SK-N-DZ (cell line): Measurements from ENCODE around the gene MARCHF3.
"Not testable (repeated sequence)": the region's sequence is repeated elsewhere in the genome, so short reads cannot be mapped to it uniquely, and the experiment has no call there.

Experiments used
- DNase-seq: peaks from one replicate; pipeline ENCODE4 v3.0.0-alpha.2; 2015; ENCODE audit warnings: low spot score

Gene MARCHF3

DNA sequence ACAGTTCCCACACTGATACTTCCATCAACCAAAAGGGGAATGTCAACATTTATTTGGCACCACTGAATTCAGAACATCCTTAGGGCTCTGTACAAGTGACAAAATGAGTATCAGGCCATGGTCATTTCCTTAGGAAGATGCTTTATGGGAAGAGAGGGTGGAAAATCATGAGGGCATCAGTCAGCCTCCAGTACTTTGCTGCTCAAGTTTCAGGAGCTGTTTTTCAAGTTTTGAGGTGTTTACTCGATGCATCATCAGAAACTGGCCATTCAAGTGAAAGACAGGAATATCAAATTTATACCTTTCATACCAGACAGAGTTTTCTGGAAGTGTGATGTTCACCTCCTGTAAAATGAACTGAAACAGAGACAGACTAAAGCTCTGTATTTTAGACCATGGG, 21.2 kb upstream of the MARCHF3 start:
- no peak for DNase-seq

DNA sequence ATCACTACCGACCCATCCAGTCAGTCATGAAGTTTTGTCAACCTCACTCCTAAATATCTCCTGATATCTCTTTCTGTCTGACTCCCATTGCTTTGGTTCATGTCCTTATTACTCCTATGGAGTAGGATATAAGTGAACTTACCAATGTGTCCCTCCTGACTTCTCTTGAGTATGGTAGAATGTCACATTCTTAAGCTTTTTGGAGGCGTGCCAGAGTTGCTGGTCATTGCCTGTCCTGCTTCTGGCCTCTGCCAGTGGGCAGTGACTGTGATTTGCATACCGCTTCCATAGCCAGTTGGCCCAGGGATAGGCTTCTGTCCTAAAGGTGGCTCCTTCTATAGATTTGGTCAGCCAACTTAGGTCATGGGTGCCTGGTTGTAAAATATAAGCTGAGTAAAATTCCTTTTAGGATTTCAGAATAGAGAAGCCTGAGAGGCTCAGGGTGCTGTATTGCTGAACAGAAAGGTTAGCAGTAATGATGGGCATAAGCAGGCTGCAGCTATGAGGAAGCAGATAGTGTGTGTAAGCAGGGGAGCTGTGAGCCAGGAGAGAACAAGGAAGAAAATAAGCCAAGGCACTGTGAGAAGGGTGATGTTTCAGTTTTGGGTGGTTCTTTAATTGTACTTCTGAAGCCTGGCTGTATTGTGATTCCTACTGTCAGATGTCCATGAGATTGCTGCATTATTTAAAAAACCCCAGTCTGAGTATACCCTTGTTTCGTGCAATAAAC, 16.1 kb upstream of the MARCHF3 start:
- no peak for DNase-seq

DNA sequence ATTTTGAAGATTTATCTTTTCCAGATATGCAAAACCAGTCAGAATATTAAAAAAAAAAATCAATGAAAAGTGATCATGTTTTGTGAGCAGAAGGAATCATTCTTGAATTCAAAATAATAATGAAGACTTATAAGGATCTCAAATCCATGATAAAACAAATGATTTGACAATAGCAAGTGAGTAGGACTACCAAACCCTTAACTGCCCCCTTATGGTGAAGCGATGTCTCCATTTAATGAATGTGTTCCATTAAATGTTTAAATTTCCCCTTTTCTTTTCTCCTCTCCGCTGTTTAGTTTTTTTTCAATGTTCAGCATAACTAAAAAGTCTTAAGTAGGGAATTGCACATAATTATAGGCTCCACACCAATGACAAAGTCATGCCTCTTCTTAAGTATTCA, 12.2 kb upstream of the MARCHF3 start:
- no peak for DNase-seq

DNA sequence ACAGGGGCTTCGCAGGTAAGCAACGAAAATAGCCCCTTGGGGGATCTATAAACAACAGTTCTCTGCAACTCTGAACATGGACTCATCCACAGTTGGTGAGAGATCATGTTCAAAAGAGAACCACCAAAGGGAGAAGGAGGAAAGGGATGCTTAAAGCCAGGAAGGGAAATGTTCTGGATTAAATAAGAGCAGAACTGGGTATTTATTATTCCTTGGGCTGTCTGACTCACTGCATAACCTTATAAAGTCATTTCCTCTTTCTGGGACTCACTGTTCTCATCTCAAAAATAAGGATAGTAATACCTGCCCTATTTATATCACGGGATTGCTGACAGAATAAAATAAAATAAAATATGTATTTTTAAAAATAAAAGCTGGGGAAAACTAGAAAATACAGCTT, 11.2 kb upstream of the MARCHF3 start:
- DNase-seq = no peak

DNA sequence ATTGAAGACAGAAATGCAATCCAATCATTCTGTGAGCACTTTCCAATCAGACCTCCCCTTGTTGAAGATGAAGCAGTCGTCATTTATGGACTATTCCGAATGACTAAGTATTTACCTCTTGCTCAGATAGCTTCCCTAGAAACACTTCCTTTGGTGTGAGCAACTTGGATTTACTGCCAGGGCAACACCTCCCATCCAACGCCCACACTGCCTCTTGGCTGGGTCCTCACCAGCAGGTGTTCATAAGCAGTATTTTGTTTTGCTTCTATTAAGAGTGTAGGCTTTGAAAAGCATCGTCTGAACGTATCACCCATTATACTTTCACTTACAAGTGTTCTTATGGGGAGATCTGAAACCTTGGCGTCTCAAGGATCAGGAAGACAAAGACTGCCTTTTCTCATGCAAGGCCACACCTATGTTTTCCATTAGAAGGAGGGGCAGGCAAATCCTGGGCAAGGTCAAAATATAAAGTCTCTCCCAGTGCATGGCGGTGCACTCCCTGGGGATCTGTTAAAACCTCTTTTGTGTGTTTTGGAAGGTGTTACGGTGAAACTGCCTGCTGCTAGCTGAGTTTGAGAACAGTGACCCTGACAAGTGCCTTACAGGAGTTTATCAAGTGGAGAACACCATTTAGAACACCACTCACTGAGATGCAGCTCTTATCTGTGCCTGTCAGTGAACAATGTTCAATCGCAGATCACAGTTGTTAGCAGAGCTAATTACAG, 10.6 kb upstream of the MARCHF3 start:
- DNase-seq = no peak

DNA sequence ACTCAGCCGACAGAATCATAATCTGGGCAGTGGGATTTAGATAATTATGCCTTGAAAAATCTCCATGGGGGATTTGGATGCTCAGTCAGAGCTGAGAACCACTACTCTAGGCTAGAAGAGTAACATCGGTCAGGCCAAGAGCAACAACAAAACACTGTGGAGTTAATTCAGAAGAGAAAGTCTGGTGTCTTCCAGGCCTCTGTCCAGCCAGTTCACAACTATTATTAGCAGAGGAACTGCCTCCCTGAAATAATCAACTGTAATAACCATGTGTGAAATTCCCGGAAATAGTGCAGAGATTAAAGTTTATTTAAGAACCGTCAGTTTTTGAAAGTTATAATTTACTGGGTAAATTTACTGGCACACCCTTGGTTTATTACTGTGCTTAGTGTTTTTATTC, 8.2 kb upstream of the MARCHF3 start:
- no peak for DNase-seq

DNA sequence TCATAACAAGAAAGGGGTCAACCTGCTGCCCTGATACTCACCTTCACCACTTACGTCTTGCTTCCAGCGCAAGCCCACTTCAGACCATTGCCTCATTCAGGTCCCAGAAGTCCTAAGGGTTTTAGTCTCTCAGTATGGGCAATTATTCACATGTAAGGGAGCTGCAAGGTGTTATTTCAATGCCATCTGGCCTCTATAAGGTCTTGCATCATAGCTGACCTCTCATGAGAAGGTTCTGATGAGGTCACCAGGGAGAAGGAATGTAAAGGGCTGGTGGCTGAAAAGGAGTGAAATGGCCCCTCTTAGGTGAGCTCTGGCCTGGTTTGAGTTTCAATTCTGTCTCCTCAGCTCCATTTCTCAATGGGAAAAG, 1.5 kb upstream of the MARCHF3 start:
- DNase-seq = no peak

DNA sequence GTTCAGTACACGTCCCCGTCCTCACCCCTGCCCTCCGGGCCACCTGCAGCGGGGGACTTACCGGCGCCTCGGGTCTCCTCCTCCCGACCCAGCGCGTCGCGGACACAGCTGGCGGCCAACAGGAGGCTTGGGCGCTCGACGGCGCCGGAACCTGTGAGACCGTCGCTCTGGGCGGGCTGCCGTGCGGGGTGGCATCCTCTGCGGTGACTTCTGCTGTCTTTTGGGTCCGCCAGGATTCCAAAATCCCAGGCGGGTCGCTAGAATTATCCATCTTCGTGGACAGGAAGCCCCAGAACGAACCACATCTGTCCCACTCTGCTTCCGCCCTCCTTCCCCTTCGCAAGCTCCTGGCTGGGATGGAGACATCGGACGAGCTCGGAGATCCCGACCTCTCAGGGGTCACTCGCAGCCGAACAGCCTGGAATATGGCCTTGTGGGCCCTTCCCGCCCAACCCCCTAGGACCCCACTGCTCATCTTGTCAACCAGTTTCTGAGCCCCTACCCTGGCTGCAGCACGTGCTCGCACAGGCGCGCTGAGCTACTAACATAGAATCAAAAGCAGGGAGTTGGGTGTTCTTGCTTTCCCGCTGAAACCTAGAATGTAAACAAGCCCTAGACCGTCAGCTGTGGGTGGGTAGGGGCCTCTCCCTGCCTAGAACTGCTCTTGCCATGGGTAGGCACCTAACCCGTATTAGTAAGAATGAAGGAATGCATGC, 947 bp upstream of the MARCHF3 start:
- peak; percentile 11 for DNase-seq

DNA sequence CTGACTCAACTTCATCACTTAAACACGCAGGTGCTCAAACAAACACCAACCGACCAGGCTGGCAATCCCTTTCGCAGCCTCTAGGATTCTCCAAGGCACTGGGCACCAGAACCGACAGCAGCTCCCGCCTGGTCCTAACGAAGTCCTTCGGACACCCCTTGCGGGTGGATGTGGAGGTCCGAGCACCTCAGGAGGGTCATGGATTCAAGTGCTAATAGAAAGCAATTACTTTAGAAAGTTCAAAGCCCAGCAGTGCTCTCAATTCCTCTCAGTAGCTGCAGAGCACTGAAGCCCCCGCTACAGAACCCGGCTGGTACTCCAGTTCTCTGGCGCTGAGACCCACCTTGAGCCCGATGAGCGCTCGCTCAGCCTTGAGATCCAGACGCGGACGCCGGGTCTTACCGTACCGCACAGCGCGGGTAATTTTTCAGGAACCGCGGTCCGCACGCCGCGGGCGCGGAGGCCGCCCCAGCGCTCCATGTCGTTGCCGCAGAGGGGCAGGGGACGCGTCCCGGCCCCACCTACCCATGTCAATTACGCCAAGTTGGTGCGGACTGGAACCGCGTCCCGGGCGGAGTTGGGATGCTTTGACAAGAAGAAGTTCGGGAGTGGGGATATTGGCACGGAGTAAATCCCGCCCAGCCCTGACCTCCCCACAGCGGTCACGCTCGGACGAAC, 638 bp downstream of the MARCHF3 start:
- DNase-seq = peak; percentile 69

DNA sequence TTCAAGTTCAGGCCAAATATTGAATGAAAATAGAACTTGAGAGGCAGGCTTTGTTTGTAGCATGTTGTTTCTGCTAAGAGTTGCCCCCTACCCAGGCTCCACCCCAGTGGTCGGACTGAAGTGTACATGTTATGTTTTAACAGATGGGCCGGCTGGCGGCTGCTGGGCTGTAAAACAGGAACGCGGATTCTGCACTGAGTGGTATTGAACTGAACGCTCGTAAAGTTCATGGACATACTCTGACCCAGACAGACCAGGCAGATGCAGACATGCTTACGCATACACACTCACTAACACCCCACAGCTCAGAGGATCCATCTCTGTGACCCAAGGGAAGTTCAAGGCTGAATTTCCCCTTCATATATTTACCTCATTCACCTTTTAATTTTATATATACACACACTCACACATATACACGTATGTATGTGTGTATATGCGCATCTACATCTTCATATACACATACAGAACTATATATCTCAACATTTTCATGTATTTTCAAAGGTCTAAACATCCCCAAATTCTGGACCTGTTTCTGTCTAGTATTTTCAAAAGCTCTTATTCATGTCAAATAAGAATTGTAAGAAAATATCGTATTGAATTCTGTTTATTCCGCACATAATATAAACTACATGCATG, 1.4 kb downstream of the MARCHF3 start:
- peak; percentile 62 for DNase-seq

DNA sequence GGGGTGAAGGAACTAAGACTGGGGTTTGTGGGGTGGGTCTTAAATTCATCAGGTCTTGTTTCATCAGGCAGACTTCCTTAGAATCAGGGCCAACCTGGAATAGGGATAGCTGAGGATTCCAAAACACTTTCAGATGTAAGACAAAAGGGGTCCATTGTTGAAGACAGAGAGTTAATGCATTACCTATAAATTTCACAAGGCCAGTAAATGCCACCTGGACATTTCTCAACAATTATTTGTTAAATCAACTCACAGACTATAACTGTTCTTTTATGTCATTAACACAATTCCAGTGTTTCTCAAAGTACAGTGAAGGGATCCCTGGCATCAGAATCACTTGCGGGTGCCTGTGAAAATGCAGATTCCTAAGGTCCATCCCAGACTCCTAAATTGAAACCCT, 2.8 kb downstream of the MARCHF3 start:
- DNase-seq = no peak

DNA sequence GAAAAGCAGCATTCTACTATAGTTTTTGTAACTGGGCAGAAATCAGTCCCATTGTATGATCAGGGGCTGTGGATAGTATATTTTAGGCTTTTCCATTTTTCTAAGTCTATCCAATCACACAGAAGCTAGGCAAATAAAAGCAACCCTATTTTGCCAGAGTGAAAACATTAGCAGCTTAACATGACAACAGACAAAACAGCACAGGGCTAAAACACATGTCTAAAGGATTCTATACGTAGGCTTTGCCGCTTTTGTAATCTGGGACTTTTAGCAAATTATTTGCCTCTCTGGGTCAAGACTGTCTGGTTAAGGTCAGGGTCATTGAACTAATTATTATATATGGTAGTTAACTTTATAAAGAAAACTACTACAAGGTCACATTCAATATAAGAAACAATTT, 4.2 kb downstream of the MARCHF3 start:
- DNase-seq = no peak

DNA sequence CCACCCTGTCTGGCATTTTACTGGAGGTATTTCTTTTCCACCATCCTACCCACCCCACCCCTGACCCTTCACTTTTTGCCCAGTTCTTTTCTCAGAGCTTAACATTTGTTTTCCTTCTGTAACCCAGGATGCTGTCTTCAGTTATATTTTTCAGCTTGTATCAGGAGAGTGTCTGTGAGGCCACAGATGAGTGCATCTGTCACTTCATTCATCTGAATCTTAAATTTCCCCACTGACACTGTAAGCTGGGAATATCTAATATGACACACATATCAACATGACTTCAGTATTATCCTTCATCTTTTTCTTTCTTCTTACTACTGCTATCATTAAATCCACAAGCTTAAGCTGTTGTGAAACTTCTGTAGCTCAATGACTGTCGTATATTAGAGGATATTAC, 4.9 kb downstream of the MARCHF3 start:
- DNase-seq = no peak

DNA sequence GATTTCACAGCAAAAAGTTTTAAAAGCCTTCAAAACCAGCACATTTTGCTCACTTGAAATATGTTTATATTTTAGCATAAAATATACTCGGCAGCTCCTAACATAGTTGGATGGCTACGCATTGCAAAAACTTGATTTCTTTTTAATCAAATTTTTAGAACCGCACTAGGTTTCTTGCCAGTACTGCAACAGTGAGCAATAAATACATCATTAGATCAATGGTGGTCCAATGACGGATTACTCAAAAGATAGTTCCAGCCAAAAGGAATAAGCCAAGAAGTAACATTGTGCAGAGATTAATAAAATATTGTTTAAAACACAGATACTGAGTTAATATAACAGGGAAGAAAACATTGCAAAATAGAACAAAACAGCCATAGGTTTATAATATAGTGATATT, 5.5 kb downstream of the MARCHF3 start:
- no peak for DNase-seq

DNA sequence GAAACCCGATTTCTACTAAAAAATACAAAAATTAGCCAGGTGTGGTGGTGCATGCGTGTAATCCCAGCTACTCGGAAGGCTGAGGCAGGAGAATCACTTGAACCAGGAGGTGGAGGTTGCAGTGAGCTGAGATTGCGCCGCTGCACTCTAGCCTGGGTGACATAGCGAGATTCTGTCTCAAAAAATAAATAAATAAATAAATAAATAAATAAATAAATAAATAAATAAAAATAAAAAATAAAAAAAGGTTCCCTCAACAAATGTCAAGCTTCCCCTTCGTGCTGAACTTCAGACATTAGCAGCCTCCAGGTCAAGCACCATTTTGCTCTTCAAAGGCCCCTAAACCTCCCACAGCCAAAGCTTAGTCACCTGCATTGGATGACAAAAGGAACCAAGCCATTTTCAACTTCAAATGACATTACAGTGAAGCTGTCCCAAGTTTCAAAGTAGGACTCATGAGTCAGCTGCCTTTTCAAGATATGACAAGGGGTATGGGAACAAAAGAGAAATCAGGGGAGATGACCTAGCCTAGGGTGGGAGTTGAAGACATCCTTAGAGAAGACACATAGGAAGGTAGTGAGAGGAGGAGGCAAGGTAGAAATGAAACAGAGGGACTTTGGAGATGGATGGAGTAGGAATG, 6.7 kb downstream of the MARCHF3 start:
- not testable (repeated sequence) for DNase-seq

DNA sequence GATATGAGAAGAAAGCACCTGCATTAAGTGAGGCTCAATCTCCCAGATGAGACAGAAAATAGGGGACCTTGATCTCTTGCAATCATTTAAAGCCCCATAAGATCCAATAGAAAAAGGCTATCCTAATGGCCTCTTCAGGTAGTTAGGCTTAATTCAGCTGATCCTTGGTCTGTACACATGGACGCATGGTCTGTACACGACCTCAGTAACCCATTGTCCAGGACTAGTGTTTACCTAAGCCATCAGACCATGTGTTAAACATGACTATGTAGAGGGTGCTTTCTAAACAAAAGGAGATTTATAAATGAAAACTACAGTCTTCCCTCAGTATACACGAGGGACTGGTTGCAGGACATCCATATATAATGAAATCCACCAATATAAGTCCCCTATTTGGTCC, 7.5 kb downstream of the MARCHF3 start:
- no peak for DNase-seq

DNA sequence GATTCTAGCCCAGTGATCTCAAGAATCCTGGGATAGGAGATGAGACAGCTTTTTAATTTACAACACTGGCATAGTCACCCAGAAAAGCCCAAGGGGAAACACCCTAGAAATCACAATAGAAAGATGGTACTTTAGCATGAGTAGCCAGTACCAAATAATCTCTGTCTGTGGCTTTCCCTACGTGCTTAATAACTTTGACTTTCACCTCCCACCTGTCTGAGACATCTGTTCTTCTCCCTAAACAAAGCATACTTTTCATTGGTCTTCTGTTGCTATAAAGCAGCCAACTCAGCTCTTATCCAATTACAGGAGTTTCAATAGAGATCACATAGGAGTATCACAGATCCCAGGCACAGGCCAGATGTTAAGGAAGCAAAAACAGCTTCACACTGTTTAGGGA, 10.4 kb downstream of the MARCHF3 start:
- DNase-seq = no peak

DNA sequence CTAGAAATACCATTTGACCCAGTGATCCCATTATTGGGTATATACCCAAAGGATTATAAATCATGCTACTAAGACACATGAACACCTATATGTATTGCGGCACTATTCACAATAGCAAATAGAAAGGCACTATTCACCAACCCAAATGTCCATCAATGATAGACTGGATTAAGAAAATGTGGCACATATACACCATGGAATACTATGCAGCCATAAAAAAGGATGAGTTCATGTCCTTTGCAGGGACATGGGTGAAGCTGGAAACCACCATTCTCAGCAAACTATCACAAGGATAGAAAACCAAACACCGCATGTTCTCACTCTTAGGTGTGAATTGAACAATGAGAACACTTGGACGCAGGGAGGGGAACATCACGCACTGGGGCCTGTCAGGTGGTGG, 13.6 kb downstream of the MARCHF3 start:
- DNase-seq = not testable (repeated sequence)

DNA sequence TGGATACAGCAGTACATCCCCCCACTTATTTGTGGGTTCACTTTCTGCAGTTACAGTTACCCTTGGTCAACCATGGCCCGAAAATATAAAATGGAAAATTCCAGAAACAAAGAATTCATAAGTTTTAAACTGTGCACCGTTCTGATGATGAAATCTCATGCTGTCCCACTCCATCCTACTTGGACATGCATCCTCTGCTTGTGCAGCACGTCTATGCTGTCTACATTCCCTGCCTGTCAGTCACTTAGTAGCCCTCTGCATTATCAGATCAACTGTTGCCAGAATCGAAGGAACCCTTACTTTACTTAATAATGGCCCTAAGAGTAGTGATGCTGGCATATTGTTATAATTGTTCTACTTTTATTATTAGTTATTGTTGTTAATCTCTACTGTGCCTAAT, 14.6 kb downstream of the MARCHF3 start:
- no peak for DNase-seq

DNA sequence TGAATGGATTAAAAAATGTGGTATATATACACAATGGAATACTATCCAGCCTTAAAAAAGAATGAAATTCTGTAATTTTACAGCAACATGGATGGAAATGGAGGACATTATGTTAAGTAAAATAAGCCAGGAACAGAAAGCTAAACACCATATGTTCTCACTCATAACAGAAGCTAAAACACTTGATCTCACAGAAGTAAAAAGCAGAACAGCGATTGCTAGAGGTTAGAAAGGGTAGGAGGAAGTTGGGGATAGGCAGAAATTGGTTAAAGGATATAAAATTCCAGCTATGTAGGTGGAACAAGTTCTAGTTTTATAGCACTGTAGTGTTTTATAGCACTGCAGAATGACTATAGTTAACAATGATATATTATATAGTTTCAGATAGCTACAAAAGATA, 15.8 kb downstream of the MARCHF3 start:
- DNase-seq = no peak

DNA sequence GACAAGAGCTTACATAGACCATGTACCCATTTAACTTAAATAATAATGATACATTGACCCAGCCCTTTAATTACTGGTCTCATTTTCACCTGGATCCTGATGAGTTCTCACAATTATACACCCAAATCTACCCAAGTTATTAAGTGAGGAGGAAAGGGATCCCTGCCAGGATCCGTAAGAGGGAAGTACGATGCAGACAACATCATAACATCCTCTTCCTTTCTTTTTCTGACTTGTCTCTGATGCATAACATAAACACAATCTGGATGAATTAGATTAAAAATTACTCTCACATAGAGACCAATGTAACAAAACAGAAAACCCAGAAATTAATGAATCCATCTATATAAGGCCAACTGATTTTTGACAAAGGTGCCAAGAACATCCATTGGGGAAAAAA, 17.0 kb downstream of the MARCHF3 start:
- no peak for DNase-seq
